ENCODE measurements around the gene PEAK3. TPM values are rescaled to one million over a fixed set of nuclear protein-coding genes. Genes with fewer than 3 reads are reported as not detected.

The PEAK3 gene
- polyA plus RNA-seq, 1 of the 3 experiments (the other 2 are of a cell fraction) = not detected

DNA sequence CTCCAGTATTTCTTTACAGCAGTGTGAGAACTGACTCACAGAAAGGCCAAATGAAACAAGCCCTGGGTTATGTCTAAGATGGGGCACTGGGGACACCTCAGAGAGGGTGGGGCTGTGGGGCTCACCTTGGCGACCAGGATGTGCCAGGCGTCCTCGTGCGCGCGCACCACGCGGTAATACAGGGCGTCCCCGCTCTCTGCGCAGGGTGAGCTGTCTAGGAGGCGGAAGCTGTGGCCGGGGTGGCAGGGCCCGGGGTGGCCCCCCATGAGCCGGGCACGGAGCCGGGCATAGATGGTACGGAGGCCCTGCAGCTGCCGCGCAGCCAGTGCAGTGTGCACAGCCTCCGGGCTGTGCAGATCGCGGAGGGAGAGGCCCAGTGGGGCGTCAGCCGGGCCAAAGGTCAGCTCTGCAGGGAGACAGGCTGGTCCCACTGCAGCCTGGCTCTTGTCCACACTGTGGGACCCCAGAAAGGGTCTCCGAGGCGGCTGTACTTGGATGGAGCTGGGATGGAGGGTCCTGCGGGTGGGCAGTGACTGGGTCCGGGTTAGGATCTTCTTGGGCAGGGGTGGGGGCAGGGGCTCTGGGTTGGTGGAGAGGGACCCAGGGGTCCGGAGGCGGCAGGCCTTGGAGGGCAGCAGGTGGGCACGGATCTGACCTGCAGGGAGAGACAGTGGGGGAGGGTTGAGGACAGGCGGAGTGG, 3.4 kb downstream of the PEAK3 start:
- no peak for TF ChIP-seq MXI1 (IDR thresholded peaks at IDR 0.05; ENCODE audit: low read depth, low read length)
- TF ChIP-seq ELF1 (IDR thresholded peaks at IDR 0.05) = no peak
- TF ChIP-seq, protein P1, sequence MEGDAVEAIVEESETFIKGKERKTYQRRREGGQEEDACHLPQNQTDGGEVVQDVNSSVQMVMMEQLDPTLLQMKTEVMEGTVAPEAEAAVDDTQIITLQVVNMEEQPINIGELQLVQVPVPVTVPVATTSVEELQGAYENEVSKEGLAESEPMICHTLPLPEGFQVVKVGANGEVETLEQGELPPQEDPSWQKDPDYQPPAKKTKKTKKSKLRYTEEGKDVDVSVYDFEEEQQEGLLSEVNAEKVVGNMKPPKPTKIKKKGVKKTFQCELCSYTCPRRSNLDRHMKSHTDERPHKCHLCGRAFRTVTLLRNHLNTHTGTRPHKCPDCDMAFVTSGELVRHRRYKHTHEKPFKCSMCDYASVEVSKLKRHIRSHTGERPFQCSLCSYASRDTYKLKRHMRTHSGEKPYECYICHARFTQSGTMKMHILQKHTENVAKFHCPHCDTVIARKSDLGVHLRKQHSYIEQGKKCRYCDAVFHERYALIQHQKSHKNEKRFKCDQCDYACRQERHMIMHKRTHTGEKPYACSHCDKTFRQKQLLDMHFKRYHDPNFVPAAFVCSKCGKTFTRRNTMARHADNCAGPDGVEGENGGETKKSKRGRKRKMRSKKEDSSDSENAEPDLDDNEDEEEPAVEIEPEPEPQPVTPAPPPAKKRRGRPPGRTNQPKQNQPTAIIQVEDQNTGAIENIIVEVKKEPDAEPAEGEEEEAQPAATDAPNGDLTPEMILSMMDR (IDR thresholded peaks at IDR 0.05) = no peak
- TF ChIP-seq, protein P2, sequence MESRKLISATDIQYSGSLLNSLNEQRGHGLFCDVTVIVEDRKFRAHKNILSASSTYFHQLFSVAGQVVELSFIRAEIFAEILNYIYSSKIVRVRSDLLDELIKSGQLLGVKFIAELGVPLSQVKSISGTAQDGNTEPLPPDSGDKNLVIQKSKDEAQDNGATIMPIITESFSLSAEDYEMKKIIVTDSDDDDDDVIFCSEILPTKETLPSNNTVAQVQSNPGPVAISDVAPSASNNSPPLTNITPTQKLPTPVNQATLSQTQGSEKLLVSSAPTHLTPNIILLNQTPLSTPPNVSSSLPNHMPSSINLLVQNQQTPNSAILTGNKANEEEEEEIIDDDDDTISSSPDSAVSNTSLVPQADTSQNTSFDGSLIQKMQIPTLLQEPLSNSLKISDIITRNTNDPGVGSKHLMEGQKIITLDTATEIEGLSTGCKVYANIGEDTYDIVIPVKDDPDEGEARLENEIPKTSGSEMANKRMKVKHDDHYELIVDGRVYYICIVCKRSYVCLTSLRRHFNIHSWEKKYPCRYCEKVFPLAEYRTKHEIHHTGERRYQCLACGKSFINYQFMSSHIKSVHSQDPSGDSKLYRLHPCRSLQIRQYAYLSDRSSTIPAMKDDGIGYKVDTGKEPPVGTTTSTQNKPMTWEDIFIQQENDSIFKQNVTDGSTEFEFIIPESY (IDR thresholded peaks at IDR 0.05; ENCODE audit: borderline replicate concordance, low read depth) = no peak
- Histone ChIP-seq H4K20me1 (ENCODE audit: insufficient read depth) (peaks cover 18% of the 10 kb centered on the region), H3K9ac (no peak overlapping the region), H3K9me2 (no peaks in the 10 kb centered on the region), H3K4me1 (ENCODE audit: control insufficient read depth in 1 of 2, insufficient read depth in 2 of 2, low read depth in 1 of 2, low read length in 1 of 2) (peaks cover 0 to 16% of the 10 kb centered on the region in 2 experiments; a peak in 1 of 4 replicates), H3K4me2 (no peak overlapping the region), H3K9me3 (no peaks in the 10 kb centered on the region), H3K36me3 (replicated peaks in 1 of 2; ENCODE audit: control insufficient read depth in 1 of 2, insufficient read depth in 2 of 2, low read length in 1 of 2) (peaks cover 5 to 7% of the 10 kb centered on the region in 2 experiments), H3K4me3 (ENCODE audit: low read depth in 2 of 2, low read length in 1 of 2) (no peak overlapping the region), H3K27ac (ENCODE audit: low read depth in 2 of 2, low read length in 1 of 2) (no peak overlapping the region), H3K27me3 (ENCODE audit: insufficient read depth) (no peaks in the 10 kb centered on the region), H2AFZ (ENCODE audit: low read depth) (no peak overlapping the region), H3K79me2 (ENCODE audit: insufficient read depth) (peaks cover 21% of the 10 kb centered on the region), H3F3A (replicated peaks; ENCODE audit: insufficient read depth) (no peaks in the 10 kb centered on the region)
- ChIA-PET POLR2A (no interaction called here), CTCF (interaction anchor here (0.9 to 11.9 kb wide), 5 partner anchors 10 to 40 kb away, joined by 3 to 284 read pairs (median 5); partner anchors contain the start of gene LINGO3)
- WGBS (ENCODE audit: low lambda C conversion rate) = 77% methylated on average over 5 of the region's 33 CpGs
- DNase-seq = peak; percentile 28

DNA sequence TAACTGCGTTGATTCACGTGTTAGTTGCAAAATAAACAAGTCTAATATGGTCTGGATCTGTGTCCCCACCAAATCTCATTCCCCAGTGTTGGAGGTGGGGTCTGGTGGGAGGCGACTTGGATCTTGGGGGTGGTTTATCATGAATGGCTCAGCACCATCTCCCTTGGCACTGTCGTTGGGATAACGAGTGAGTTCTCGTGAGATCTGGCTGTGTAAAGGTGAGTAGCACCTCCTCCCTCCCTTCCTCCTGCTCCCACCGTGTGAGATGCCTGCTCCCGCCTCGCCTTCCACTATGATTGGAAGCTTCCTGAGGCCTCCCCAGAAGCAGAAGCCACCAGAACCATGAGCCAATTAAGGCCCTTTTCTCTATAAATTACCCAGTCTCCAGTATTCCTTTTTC, 4.8 kb downstream of the PEAK3 start:
- Histone ChIP-seq H3F3A (replicated peaks; ENCODE audit: insufficient read depth) (peaks cover 11% of the 10 kb centered on the region), H3K9ac (no peak overlapping the region), H3K4me1 (ENCODE audit: control insufficient read depth in 1 of 2, insufficient read depth in 2 of 2, low read depth in 1 of 2, low read length in 1 of 2) (peaks cover 4 to 25% of the 10 kb centered on the region in 2 experiments; a peak in 1 of 4 replicates), H3K9me3 (no peaks in the 10 kb centered on the region), H3K79me2 (ENCODE audit: insufficient read depth) (peaks cover 36% of the 10 kb centered on the region), H3K36me3 (replicated peaks in 1 of 2; ENCODE audit: control insufficient read depth in 1 of 2, insufficient read depth in 2 of 2, low read length in 1 of 2) (peaks cover 11 to 20% of the 10 kb centered on the region in 2 experiments), H3K27me3 (ENCODE audit: insufficient read depth) (no peaks in the 10 kb centered on the region), H3K4me3 (ENCODE audit: low read depth in 2 of 2, low read length in 1 of 2) (no peak overlapping the region), H3K27ac (ENCODE audit: low read depth in 2 of 2, low read length in 1 of 2) (no peak overlapping the region), H3K4me2 (no peak overlapping the region), H4K20me1 (ENCODE audit: insufficient read depth) (peaks cover 32% of the 10 kb centered on the region), H2AFZ (ENCODE audit: low read depth) (no peak overlapping the region), H3K9me2 (no peaks in the 10 kb centered on the region)
- ChIA-PET CTCF (interaction anchor here (1.2 to 11.9 kb wide), 7 partner anchors 12 to 36 kb away, joined by 3 to 284 read pairs (median 5); partner anchors contain the start of gene LINGO3), POLR2A (interaction anchor here (1.3 kb wide), 1 partner anchor 12 kb away, joined by 4 read pairs; no protein-coding TSS in a partner anchor)
- WGBS (ENCODE audit: low lambda C conversion rate) = 94% methylated on average over 9 of the region's 9 CpGs
- TF ChIP-seq TAF1 (IDR thresholded peaks at IDR 0.05; ENCODE audit: borderline replicate concordance, low read depth, low read length) (no peak), RFX5 (IDR thresholded peaks at IDR 0.05; ENCODE audit: low read length) (no peak), FOSL2 (IDR thresholded peaks at IDR 0.05; ENCODE audit: borderline replicate concordance, low read depth) (no peak), EP300 (IDR thresholded peaks at IDR 0.05; ENCODE audit: borderline replicate concordance in 1 of 2, low read depth in 1 of 2, low read length in 1 of 2) (no peak), FOXJ3 (CRISPR knock-in tag; IDR thresholded peaks at IDR 0.05) (no peak), SMC3 (IDR thresholded peaks at IDR 0.05; ENCODE audit: low read depth, low read length) (no peak), RXRA (IDR thresholded peaks at IDR 0.05; ENCODE audit: borderline replicate concordance, low read depth) (no peak), NRF1 (IDR thresholded peaks at IDR 0.05; ENCODE audit: low read depth, low read length) (no peak), FOXM1 (IDR thresholded peaks at IDR 0.05; ENCODE audit: low read depth) (no peak)
- TF ChIP-seq, protein P1 (IDR thresholded peaks at IDR 0.05) = no peak
- TF ChIP-seq, protein P2 (IDR thresholded peaks at IDR 0.05; ENCODE audit: borderline replicate concordance, low read depth) = no peak
- DNase-seq = no peak

Measured in SK-N-SH (cell line).